SU-DHL-6 (cell line): Measurements from ENCODE around the gene APPL1.

Experiments
- H2AFZ ChIP-seq: fragments of 200-600 bp; sonication (generic); 2 replicates; pipeline ENCODE4 v1.6.1; 2014; ENCODE audit warnings: low read depth, mild to moderate bottlenecking, moderate library complexity, mixed read lengths, antibody characterized with exemption, low read length; ENCODE audit not compliant: severe bottlenecking
- H3F3A ChIP-seq: fragments of 200-600 bp; shearing (Covaris generic); 2 replicates; pipeline ENCODE4 v1.6.0; 2016; ENCODE audit warnings: antibody characterized with exemption, mild to moderate bottlenecking; ENCODE audit not compliant: insufficient read depth
- H3K27ac ChIP-seq: fragments of 200-600 bp; sonication (generic); 2 replicates; pipeline ENCODE4 v1.5.1; 2016; ENCODE audit warnings: low read depth, mild to moderate bottlenecking, low read length, moderate library complexity, mixed read lengths
- H3K27me3 ChIP-seq: fragments of 200-600 bp; sonication (generic), shearing (Covaris generic); 2 replicates; pipeline ENCODE4 v1.6.0; 2014; ENCODE audit warnings: mild to moderate bottlenecking, low read length
- H3K36me3 ChIP-seq: fragments of 200-600 bp; sonication (generic); 2 replicates; pipeline ENCODE4 v1.6.1; 2014; ENCODE audit warnings: mild to moderate bottlenecking, low read length, mixed read lengths
- H3K4me2 ChIP-seq: fragments of 300-600, 200-600 bp; shearing (Covaris generic), sonication (generic); 2 replicates; pipeline ENCODE4 v1.6.0; 2014; ENCODE audit warnings: low read length, low read depth, mild to moderate bottlenecking; ENCODE audit not compliant: poor library complexity, severe bottlenecking
- H3K4me3 ChIP-seq: fragments of 200-600 bp; sonication (generic); 2 replicates; pipeline ENCODE4 v1.5.1; 2014; ENCODE audit warnings: antibody characterized with exemption, low read length, mild to moderate bottlenecking, mixed read lengths; ENCODE audit not compliant: insufficient read depth, poor library complexity, severe bottlenecking
- H3K79me2 ChIP-seq: fragments of 200-600 bp; sonication (generic); 2 replicates; pipeline ENCODE4 v1.6.1; 2014; ENCODE audit warnings: mild to moderate bottlenecking, low read length, moderate library complexity; ENCODE audit not compliant: insufficient read depth
- H3K9ac ChIP-seq: fragments of 200-600 bp; sonication (generic); 2 replicates; pipeline ENCODE4 v1.7.0; 2014; ENCODE audit warnings: mild to moderate bottlenecking, low read length
- H3K9me2 ChIP-seq: fragments of 200-600 bp; sonication (generic); replicated peaks from 2 replicates; pipeline ENCODE4 v1.6.1; 2014; ENCODE audit warnings: low read length; ENCODE audit not compliant: insufficient read depth
- H3K9me3 ChIP-seq: fragments of 200-600 bp; sonication (generic); 2 replicates; pipeline ENCODE4 v1.6.1; 2014; ENCODE audit warnings: low read length, mixed read lengths; ENCODE audit not compliant: insufficient read depth
- H4K20me1 ChIP-seq: fragments of 200-600 bp; sonication (generic); 2 replicates; pipeline ENCODE4 v1.6.1; 2014; ENCODE audit warnings: low read depth, mild to moderate bottlenecking, antibody characterized with exemption, low read length, moderate library complexity, mixed read lengths
- EZH2phosphoT487 ChIP-seq: fragments of 200-600 bp; sonication (generic), shearing (Covaris generic); conservative IDR thresholded peaks from 2 replicates; pipeline ENCODE4 v1.6.1; 2018; ENCODE audit warnings: mild to moderate bottlenecking, antibody characterized with exemption, low read length, moderate library complexity, mixed read lengths
- TF ChIP-seq, protein P1 (sequence below): fragments of 200-600 bp; sonication (generic); IDR thresholded peaks from one replicate; pipeline ENCODE4 v1.5.1; 2017; ENCODE audit warnings: antibody characterized with exemption, mild to moderate bottlenecking, low read length, moderate library complexity; ENCODE audit not compliant: insufficient read depth, poor library complexity, severe bottlenecking

Gene APPL1

GRCh38 chr3:57192028-57192427, 35.5 kb upstream of the APPL1 start:
- no peaks in the 10 kb centered on the region for H3F3A ChIP-seq
- H3K79me2 ChIP-seq, result no peaks in the 10 kb centered on the region
- H3K4me3 ChIP-seq, result no peak overlapping the region
- no peaks in the 10 kb centered on the region for H3K9me2 ChIP-seq
- TF ChIP-seq, protein P1, sequence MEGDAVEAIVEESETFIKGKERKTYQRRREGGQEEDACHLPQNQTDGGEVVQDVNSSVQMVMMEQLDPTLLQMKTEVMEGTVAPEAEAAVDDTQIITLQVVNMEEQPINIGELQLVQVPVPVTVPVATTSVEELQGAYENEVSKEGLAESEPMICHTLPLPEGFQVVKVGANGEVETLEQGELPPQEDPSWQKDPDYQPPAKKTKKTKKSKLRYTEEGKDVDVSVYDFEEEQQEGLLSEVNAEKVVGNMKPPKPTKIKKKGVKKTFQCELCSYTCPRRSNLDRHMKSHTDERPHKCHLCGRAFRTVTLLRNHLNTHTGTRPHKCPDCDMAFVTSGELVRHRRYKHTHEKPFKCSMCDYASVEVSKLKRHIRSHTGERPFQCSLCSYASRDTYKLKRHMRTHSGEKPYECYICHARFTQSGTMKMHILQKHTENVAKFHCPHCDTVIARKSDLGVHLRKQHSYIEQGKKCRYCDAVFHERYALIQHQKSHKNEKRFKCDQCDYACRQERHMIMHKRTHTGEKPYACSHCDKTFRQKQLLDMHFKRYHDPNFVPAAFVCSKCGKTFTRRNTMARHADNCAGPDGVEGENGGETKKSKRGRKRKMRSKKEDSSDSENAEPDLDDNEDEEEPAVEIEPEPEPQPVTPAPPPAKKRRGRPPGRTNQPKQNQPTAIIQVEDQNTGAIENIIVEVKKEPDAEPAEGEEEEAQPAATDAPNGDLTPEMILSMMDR, result no peak
- no peak for TF ChIP-seq EZH2phosphoT487
- no peak overlapping the region for H3K27ac ChIP-seq
- H4K20me1 ChIP-seq, result no peaks in the 10 kb centered on the region
- H3K9ac ChIP-seq, result no peak overlapping the region
- H3K4me2 ChIP-seq, result no peak overlapping the region
- no peaks in the 10 kb centered on the region for H3K27me3 ChIP-seq
- no peaks in the 10 kb centered on the region for H3K9me3 ChIP-seq
- no peak overlapping the region for H2AFZ ChIP-seq
- H3K36me3 ChIP-seq, result no peaks in the 10 kb centered on the region

- no peaks in the 10 kb centered on the region for H3K27me3 ChIP-seq
- H3K9me3 ChIP-seq, result no peaks in the 10 kb centered on the region
- no peaks in the 10 kb centered on the region for H3F3A ChIP-seq
- H4K20me1 ChIP-seq, result no peaks in the 10 kb centered on the region
- 0 out of 2 replicates have a peak, but pooled peaks cover 4% of the 10 kb centered on the region for H3K36me3 ChIP-seq
- no peaks in the 10 kb centered on the region for H3K79me2 ChIP-seq
- no peak overlapping the region for H3K9ac ChIP-seq
- no peaks in the 10 kb centered on the region for H3K9me2 ChIP-seq
- H3K27ac ChIP-seq, result no peak overlapping the region
- no peak overlapping the region for H2AFZ ChIP-seq
- TF ChIP-seq, protein P1, result no peak
- TF ChIP-seq EZH2phosphoT487, result no peak
- H3K4me2 ChIP-seq, result no peak overlapping the region
- no peak overlapping the region for H3K4me3 ChIP-seq
Measured at GRCh38 chr3:57194641-57195040, 32.9 kb upstream of the APPL1 start.

GRCh38 chr3:57199895-57200297, 27.6 kb upstream of the APPL1 start, which contains the start of gene HESX1:
Gene HESX1, minus strand, starts transcription at chr3:57199978. Its CDS starts 60 bp downstream, at chr3:57199918.
- no peak within 1 kb of the TSS for H2AFZ ChIP-seq
- no peak within 1 kb of the TSS for H3K4me3 ChIP-seq
- H3K9me3 ChIP-seq, result no peaks in the 10 kb centered on the region
- 0 out of 2 replicates have a peak, but pooled peaks cover 4% of the 10 kb centered on the region for H3K36me3 ChIP-seq
- no peaks in the 10 kb centered on the region for H4K20me1 ChIP-seq
- no peak for TF ChIP-seq EZH2phosphoT487
- TF ChIP-seq, protein P1, result no peak
- H3K4me2 ChIP-seq, result no peak within 1 kb of the TSS
- no peaks in the 10 kb centered on the region for H3K9me2 ChIP-seq
- no peak within 1 kb of the TSS for H3K9ac ChIP-seq
- no peaks in the 10 kb centered on the region for H3F3A ChIP-seq
- no peaks in the 10 kb centered on the region for H3K27me3 ChIP-seq
- H3K27ac ChIP-seq, result no peak within 1 kb of the TSS
- H3K79me2 ChIP-seq, result no peaks in the 10 kb centered on the region
